HCT116 (cell line): ENCODE results near the gene RPL18A. TPM values are rescaled to one million over a fixed set of nuclear protein-coding genes. Genes with fewer than 3 reads are reported as not detected.

Source experiments
- ATAC-seq: fragments of 200-7000 bp; cut with Tn5 transposase; 2 replicates; pipeline ENCODE4 v1.9.1; 2020; ENCODE audit warnings: mild to moderate bottlenecking, moderate library complexity
- BruUV-seq: library from RNA; stranded (reverse); fragments of 400-500 nt; replicated peaks from 2 replicates; lab custom pipeline; 2021; lab: Mats Ljungman, UMichigan
- CTCF ChIA-PET: fragments of 300-600 bp; sonication (Branson Sonifier 250); formaldehyde crosslinking; loops from one replicate; lab custom pipeline; 2021; ENCODE audit warnings: antibody characterized with exemption; lab: Charles Lee
- POLR2A ChIA-PET: fragments of 300-600, 350-600 bp; sonication (Branson Sonifier 250); formaldehyde crosslinking; loops from one replicate; lab custom pipeline; 2021; ENCODE audit warnings: antibody characterized with exemption; lab: Charles Lee
- RAD21 ChIA-PET, 2 experiments: fragments of 300-600 bp; sonication (Branson Sonifier 250); formaldehyde crosslinking; loops; one replicate each; lab custom pipeline; 2023; ENCODE audit warnings: low total read pairs in 2 of 2; ENCODE audit not compliant: uncharacterized antibody in 2 of 2, unreplicated experiment in 2 of 2, low non-redundant PET in 1 of 2; lab: Charles Lee
- DNase-seq: peaks from one replicate; pipeline ENCODE4 v3.0.0-alpha.2; 2010; ENCODE audit warnings: low read depth, low spot score
- H2AFZ ChIP-seq: fragments of 200-600 bp; shearing (Covaris generic), sonication (generic); 2 replicates; pipeline ENCODE4 v1.6.1; 2017; ENCODE audit warnings: low read depth, mixed run types, mixed read lengths, antibody characterized with exemption, low read length; ENCODE audit not compliant: poor library complexity, severe bottlenecking
- H3K27ac ChIP-seq: 2 replicates; pipeline ENCODE4 v1.5.1; 2012; ENCODE audit warnings: low read depth, low read length
- H3K27me3 ChIP-seq: fragments of 200-600 bp; sonication (generic); 2 replicates; pipeline ENCODE4 v1.6.1; 2016; ENCODE audit warnings: mixed run types, low read length, mixed read lengths; ENCODE audit not compliant: insufficient read depth
- H3K36me3 ChIP-seq, 2 experiments: fragments of 200-500 bp in 1 of 2; fragments of 200-600 bp in 1 of 2; sonication (Bioruptor generic) in 1 of 2; sonication (generic) in 1 of 2; 2 replicates each; pipeline versions ENCODE4 v1.5.1 to v1.6.1; 2014 to 2016; ENCODE audit warnings: low read length in 2 of 2, inconsistent platforms in 1 of 2, mixed read lengths in 1 of 2, mixed run types in 1 of 2; ENCODE audit not compliant: insufficient read depth in 2 of 2, control insufficient read depth in 1 of 2
- H3K4me1 ChIP-seq, 2 experiments: fragments of 200-600 bp in 1 of 2; sonication (generic) in 1 of 2; 2 replicates each; pipeline versions ENCODE4 v1.5.1 to v1.6.1; 2012 to 2017; ENCODE audit warnings: low read length in 2 of 2, inconsistent platforms in 1 of 2, mild to moderate bottlenecking in 1 of 2, mixed read lengths in 1 of 2, mixed run types in 1 of 2, moderate library complexity in 1 of 2; ENCODE audit not compliant: insufficient read depth in 2 of 2, control insufficient read depth in 1 of 2
- H3K4me2 ChIP-seq: fragments of 200-600 bp; sonication (generic); 2 replicates; pipeline ENCODE4 v1.6.1; 2017; ENCODE audit warnings: mixed run types, low read length, mixed read lengths
- H3K4me3 ChIP-seq, 2 experiments: fragments of 200-600 bp in 1 of 2; sonication (generic) in 1 of 2; replicated peaks in 1 of 2; 2 replicates each; pipeline ENCODE4 v1.5.1; 2011 to 2016; ENCODE audit warnings: low read length in 2 of 2, control low read depth in 1 of 2, low read depth in 1 of 2, mild to moderate bottlenecking in 1 of 2, mixed read lengths in 1 of 2, mixed run types in 1 of 2
- H3K79me2 ChIP-seq: fragments of 200-600 bp; sonication (generic); 2 replicates; pipeline ENCODE4 v1.6.1; 2017; ENCODE audit warnings: mild to moderate bottlenecking, mixed run types, low read length, moderate library complexity, mixed read lengths; ENCODE audit not compliant: insufficient read depth
- H3K9ac ChIP-seq: fragments of 200-600 bp; sonication (generic); 2 replicates; pipeline ENCODE4 v1.6.1; 2016; ENCODE audit warnings: low read length, mixed read lengths
- H3K9me2 ChIP-seq: fragments of 200-600 bp; sonication (generic), shearing (Covaris generic); 2 replicates; pipeline ENCODE4 v1.6.1; 2017; ENCODE audit warnings: mixed run types, mild to moderate bottlenecking, moderate library complexity; ENCODE audit not compliant: insufficient read depth
- H3K9me3 ChIP-seq, 2 experiments: fragments of 200-500 bp in 1 of 2; fragments of 200-600 bp in 1 of 2; sonication (Bioruptor generic) in 1 of 2; sonication (generic) in 1 of 2; 2 replicates each; pipeline ENCODE4 v1.6.1; 2014 to 2017; ENCODE audit warnings: low read length in 2 of 2, mixed read lengths in 2 of 2, inconsistent platforms in 1 of 2, low read depth in 1 of 2, mild to moderate bottlenecking in 1 of 2, mixed run types in 1 of 2, moderate library complexity in 1 of 2; ENCODE audit not compliant: control insufficient read depth in 1 of 2, insufficient read depth in 1 of 2
- H4K20me1 ChIP-seq: fragments of 200-600 bp; sonication (generic), shearing (Covaris generic); 2 replicates; pipeline ENCODE4 v1.6.1; 2017; ENCODE audit warnings: mixed run types, mild to moderate bottlenecking, moderate library complexity; ENCODE audit not compliant: insufficient read depth
- ATF3 ChIP-seq: IDR thresholded peaks from 2 replicates; pipeline ENCODE4 v1.6.1; 2012
- CEBPB ChIP-seq: IDR thresholded peaks from 2 replicates; pipeline ENCODE4 v1.6.1; 2012; ENCODE audit warnings: low read depth
- ELF1 ChIP-seq: IDR thresholded peaks from 2 replicates; pipeline ENCODE4 v1.6.1; 2012; ENCODE audit warnings: low read depth, borderline replicate concordance
- EZH2 ChIP-seq: fragments of 200-600 bp; sonication (generic); IDR thresholded peaks from 2 replicates; pipeline ENCODE4 v1.6.1; 2017; ENCODE audit warnings: antibody characterized with exemption, mixed run types
- EZH2phosphoT487 ChIP-seq: fragments of 200-600 bp; IDR thresholded peaks from 2 replicates; pipeline ENCODE4 v1.6.1; 2018; ENCODE audit warnings: antibody characterized with exemption, borderline replicate concordance
- FOSL1 ChIP-seq: IDR thresholded peaks from 2 replicates; pipeline ENCODE4 v1.6.1; 2012; ENCODE audit warnings: low read depth
- POLR2A ChIP-seq: IDR thresholded peaks from 2 replicates; pipeline ENCODE4 v1.7.0; 2011; ENCODE audit warnings: borderline replicate concordance; ENCODE audit not compliant: insufficient read depth, insufficient read length; ENCODE audit errors: extremely low read depth
- SRF ChIP-seq: IDR thresholded peaks from 2 replicates; pipeline ENCODE4 v1.6.1; 2012; ENCODE audit warnings: low read depth
- TCF7L2 ChIP-seq: IDR thresholded peaks from 2 replicates; pipeline ENCODE4 v1.7.0; 2011; ENCODE audit warnings: borderline replicate concordance, inconsistent platforms; ENCODE audit not compliant: insufficient read depth, insufficient read length; ENCODE audit errors: extremely low read depth
- ZBTB33 ChIP-seq: IDR thresholded peaks from 2 replicates; pipeline ENCODE4 v1.6.1; 2011; ENCODE audit warnings: mild to moderate bottlenecking, low read length, moderate library complexity; ENCODE audit not compliant: insufficient replicate concordance; ENCODE audit errors: extremely low read depth
- ZFX ChIP-seq: fragments of 450-650 bp; IDR thresholded peaks from 2 replicates; pipeline ENCODE4 v1.6.1; 2017
- intact Hi-C: fragments of 100-400 bp; cut with micrococcal nuclease; formaldehyde crosslinking; loops from 2 replicates; pipeline ENCODE4 v1.10.0; 2022
- total RNA-seq: library from RNA; stranded (reverse); gene quantifications from one replicate; pipeline ENCODE4 v1.2.1, GENCODE V29; 2021; ENCODE audit not compliant: unreplicated experiment
- TF ChIP-seq, protein P1 (sequence below), 3 experiments: fragments of 200-600 bp in 1 of 3; sonication (generic) in 1 of 3; IDR thresholded peaks in 2 of 3; conservative IDR thresholded peaks in 1 of 3; 2 replicates each; pipeline ENCODE4 v1.5.1; 2012 to 2017; ENCODE audit warnings: low read depth in 2 of 3, low read length in 2 of 3, antibody characterized with exemption in 1 of 3, borderline replicate concordance in 1 of 3, control low read depth in 1 of 3, mild to moderate bottlenecking in 1 of 3, mixed read lengths in 1 of 3, mixed run types in 1 of 3, moderate library complexity in 1 of 3; ENCODE audit not compliant: insufficient read depth in 1 of 3
- TF ChIP-seq, protein P2 (sequence below): IDR thresholded peaks from 2 replicates; pipeline ENCODE4 v1.6.1; 2012; ENCODE audit warnings: low read depth

RPL18A gene
- total RNA-seq, 1 experiment from 2014 or later, result 3,525 TPM

DNA sequence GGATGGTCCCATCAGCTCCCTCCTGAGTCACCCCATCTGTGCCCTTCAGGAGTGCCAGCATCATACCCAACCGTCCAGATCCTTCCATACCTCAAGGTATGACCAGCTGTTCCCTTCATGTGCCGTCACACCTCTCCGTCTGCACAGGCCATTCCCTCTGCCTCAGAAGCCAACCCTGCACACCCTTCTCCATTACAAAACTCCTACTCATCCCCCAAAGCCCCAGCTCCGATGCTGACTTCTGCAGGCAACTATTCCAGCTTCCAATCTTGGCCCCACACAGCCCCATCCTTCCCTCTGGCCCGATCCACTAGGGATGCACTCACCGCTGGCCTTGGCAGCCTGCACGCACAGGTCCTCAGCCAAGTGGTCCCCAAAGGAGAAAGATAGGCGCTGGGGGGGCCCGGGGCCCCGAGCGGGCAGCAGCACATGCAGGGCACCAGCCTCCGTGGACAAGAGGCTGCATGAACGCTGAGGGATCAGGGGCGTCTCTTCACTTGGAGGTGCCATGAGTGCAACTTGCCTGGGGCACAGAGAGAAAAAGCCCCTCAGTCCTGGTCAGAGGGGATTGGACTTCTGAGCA lies 15.7 kb upstream of the RPL18A start:
- no peak for DNase-seq
- Histone ChIP-seq H4K20me1 (no peaks in the 10 kb centered on the region), H3K9me2 (no peaks in the 10 kb centered on the region), H3K9me3 (no peaks in the 10 kb centered on the region), H3K27me3 (no peaks in the 10 kb centered on the region), H3K4me1 (peaks cover 9 to 30% of the 10 kb centered on the region in 2 experiments; a peak in 3 of 4 replicates), H3K4me3 (no peak overlapping the region), H2AFZ (no peak overlapping the region), H3K27ac (no peak overlapping the region), H3K79me2 (peaks cover 13% of the 10 kb centered on the region), H3K9ac (no peak overlapping the region), H3K36me3 (no peaks in the 10 kb centered on the region), H3K4me2 (no peak overlapping the region)
- ChIA-PET RAD21 (interaction anchor here in 1 of 2 experiments (0.9 kb wide), 1 partner anchor 48 kb away, joined by 3 read pairs; no protein-coding TSS in a partner anchor), CTCF (no interaction called here), POLR2A (interaction anchor here (1.5 to 3.2 kb wide), 2 partner anchors 15 to 372 kb away, joined by 3 to 18 read pairs; partner anchors contain the start of gene RPL18A)
- no TSS peak for BruUV-seq
- intact Hi-C loops, result loop anchor here (5.0 kb wide), 1 partner anchor 47 kb away; the partner anchor contains the start of gene B3GNT3
- no peak for ATAC-seq
- TF ChIP-seq SRF (no peak), EZH2phosphoT487 (no peak), ZBTB33 (no peak), CEBPB (no peak), ELF1 (no peak), ZFX (no peak), EZH2 (no peak), POLR2A (no peak), TCF7L2 (no peak), FOSL1 (no peak), ATF3 (no peak)
- TF ChIP-seq, protein P1, sequence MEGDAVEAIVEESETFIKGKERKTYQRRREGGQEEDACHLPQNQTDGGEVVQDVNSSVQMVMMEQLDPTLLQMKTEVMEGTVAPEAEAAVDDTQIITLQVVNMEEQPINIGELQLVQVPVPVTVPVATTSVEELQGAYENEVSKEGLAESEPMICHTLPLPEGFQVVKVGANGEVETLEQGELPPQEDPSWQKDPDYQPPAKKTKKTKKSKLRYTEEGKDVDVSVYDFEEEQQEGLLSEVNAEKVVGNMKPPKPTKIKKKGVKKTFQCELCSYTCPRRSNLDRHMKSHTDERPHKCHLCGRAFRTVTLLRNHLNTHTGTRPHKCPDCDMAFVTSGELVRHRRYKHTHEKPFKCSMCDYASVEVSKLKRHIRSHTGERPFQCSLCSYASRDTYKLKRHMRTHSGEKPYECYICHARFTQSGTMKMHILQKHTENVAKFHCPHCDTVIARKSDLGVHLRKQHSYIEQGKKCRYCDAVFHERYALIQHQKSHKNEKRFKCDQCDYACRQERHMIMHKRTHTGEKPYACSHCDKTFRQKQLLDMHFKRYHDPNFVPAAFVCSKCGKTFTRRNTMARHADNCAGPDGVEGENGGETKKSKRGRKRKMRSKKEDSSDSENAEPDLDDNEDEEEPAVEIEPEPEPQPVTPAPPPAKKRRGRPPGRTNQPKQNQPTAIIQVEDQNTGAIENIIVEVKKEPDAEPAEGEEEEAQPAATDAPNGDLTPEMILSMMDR (IDR thresholded peaks at IDR 0.05 in 2 of 3, conservative IDR thresholded peaks at IDR 0.05 in 1 of 3; ENCODE audit: borderline replicate concordance in 1 of 3, insufficient read depth in 1 of 3, low read depth in 2 of 3, low read length in 2 of 3), result no peak
- TF ChIP-seq, protein P2, sequence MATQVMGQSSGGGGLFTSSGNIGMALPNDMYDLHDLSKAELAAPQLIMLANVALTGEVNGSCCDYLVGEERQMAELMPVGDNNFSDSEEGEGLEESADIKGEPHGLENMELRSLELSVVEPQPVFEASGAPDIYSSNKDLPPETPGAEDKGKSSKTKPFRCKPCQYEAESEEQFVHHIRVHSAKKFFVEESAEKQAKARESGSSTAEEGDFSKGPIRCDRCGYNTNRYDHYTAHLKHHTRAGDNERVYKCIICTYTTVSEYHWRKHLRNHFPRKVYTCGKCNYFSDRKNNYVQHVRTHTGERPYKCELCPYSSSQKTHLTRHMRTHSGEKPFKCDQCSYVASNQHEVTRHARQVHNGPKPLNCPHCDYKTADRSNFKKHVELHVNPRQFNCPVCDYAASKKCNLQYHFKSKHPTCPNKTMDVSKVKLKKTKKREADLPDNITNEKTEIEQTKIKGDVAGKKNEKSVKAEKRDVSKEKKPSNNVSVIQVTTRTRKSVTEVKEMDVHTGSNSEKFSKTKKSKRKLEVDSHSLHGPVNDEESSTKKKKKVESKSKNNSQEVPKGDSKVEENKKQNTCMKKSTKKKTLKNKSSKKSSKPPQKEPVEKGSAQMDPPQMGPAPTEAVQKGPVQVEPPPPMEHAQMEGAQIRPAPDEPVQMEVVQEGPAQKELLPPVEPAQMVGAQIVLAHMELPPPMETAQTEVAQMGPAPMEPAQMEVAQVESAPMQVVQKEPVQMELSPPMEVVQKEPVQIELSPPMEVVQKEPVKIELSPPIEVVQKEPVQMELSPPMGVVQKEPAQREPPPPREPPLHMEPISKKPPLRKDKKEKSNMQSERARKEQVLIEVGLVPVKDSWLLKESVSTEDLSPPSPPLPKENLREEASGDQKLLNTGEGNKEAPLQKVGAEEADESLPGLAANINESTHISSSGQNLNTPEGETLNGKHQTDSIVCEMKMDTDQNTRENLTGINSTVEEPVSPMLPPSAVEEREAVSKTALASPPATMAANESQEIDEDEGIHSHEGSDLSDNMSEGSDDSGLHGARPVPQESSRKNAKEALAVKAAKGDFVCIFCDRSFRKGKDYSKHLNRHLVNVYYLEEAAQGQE, result no peak
